Measurements from ENCODE around the gene SRRD.
A peak's percentile ranks its signal among the peaks of the same experiment; 100 is the strongest.

SRRD gene

DNA sequence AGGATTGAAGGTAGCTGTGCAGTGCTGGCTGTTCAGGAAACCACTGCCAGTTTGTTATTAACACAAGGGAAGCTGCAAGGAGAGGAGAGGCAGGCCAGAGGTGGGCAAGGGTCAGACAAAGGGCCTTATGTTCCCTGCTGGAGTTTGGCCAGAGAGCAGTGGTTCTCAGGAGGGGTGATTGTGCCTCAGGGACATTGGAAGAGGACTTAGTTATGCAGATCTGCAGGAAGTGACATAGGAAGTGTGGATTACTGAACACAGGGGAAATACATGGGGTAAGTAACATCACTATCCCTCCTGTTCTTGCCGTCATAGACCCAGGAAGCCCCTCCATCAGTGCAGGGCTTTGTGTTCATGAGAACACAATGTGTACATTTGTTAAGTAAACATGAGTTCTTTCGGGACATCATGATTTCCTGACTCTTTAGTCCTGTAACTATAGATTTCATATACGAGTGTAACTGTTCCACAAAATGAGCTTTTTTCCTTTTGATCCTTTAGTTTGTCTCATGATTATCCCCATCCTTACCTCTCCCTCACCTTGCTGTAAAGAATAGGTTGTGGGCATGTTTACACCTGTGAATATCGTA, 5.9 kb downstream of the SRRD start:
- H3K9me3 ChIP-seq (ENCODE audit: insufficient read depth, low read length, severe bottlenecking) = no peaks in the 10 kb centered on the region
- H3K4me1 ChIP-seq (ENCODE audit: insufficient read depth, low read length) = peaks cover 57% of the 10 kb centered on the region
- H3K36me3 ChIP-seq (ENCODE audit: insufficient read depth, low read length) = peaks cover 77% of the 10 kb centered on the region
- no peaks in the 10 kb centered on the region for H3K27me3 ChIP-seq (ENCODE audit: insufficient read depth, low read length, poor library complexity)
- H3K4me3 ChIP-seq (ENCODE audit: low read depth in 1 of 2, low read length in 2 of 2) = no peak overlapping the region
- TF ChIP-seq, protein P1, sequence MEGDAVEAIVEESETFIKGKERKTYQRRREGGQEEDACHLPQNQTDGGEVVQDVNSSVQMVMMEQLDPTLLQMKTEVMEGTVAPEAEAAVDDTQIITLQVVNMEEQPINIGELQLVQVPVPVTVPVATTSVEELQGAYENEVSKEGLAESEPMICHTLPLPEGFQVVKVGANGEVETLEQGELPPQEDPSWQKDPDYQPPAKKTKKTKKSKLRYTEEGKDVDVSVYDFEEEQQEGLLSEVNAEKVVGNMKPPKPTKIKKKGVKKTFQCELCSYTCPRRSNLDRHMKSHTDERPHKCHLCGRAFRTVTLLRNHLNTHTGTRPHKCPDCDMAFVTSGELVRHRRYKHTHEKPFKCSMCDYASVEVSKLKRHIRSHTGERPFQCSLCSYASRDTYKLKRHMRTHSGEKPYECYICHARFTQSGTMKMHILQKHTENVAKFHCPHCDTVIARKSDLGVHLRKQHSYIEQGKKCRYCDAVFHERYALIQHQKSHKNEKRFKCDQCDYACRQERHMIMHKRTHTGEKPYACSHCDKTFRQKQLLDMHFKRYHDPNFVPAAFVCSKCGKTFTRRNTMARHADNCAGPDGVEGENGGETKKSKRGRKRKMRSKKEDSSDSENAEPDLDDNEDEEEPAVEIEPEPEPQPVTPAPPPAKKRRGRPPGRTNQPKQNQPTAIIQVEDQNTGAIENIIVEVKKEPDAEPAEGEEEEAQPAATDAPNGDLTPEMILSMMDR (IDR thresholded peaks at IDR 0.05; ENCODE audit: borderline replicate concordance, extremely low read depth, low read length, poor library complexity, severe bottlenecking) = no peak
- no peak for TF ChIP-seq EZH2 (IDR thresholded peaks at IDR 0.05; ENCODE audit: borderline replicate concordance, low read depth, low read length, severe bottlenecking)
- no peak overlapping the region for H3K4me2 ChIP-seq (ENCODE audit: insufficient read depth, low read length)
- H2AFZ ChIP-seq (ENCODE audit: low read depth, low read length) = no peak overlapping the region
- DNase-seq (no peak), ATAC-seq (ENCODE audit: insufficient read depth, low read depth) (no peak)
- no peak overlapping the region for H3K9ac ChIP-seq (ENCODE audit: low read depth, low read length)
- H4K20me1 ChIP-seq (ENCODE audit: insufficient read depth, low read length) = no peaks in the 10 kb centered on the region; the same call in 1 of the 2 replicates
- peak overlapping the region; percentile 70 for H3K27ac ChIP-seq (ENCODE audit: low read length)
- peaks cover 32% of the 10 kb centered on the region for H3K79me2 ChIP-seq (ENCODE audit: insufficient read depth, low read length)

DNA sequence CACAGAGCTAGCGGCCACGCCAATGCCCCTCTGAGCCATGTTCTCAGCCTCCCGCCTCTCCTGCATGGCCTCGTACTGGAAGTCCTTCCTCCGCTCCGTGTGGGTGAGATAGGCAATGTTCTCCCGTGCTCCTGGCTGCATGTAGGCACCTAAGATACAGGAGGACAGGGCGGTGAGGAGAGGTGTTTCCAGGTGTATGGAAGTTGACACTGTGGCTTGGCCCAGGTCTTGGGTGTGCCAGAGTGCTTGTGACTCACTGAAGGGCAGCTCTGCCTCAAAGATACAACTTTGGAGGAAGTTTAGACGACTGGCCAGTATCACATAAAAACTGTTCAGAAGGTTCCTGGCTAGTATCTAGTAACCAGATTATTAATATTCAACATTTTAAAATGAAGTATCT, 8.5 kb downstream of the SRRD start:
- ATAC-seq (ENCODE audit: insufficient read depth, low read depth) = no peak
- DNase-seq = no peak
- no peak overlapping the region for H3K4me3 ChIP-seq (ENCODE audit: low read depth in 1 of 2, low read length in 2 of 2)
- no peak overlapping the region for H3K4me2 ChIP-seq (ENCODE audit: insufficient read depth, low read length)
- H2AFZ ChIP-seq (ENCODE audit: low read depth, low read length) = no peak overlapping the region
- TF ChIP-seq, protein P1 (IDR thresholded peaks at IDR 0.05; ENCODE audit: borderline replicate concordance, extremely low read depth, low read length, poor library complexity, severe bottlenecking) = no peak
- TF ChIP-seq EZH2 (IDR thresholded peaks at IDR 0.05; ENCODE audit: borderline replicate concordance, low read depth, low read length, severe bottlenecking) = no peak
- no peak overlapping the region for H3K9ac ChIP-seq (ENCODE audit: low read depth, low read length)
- H3K4me1 ChIP-seq (ENCODE audit: insufficient read depth, low read length) = peaks cover 31% of the 10 kb centered on the region
- peaks cover 10% of the 10 kb centered on the region; the same call in 1 of the 2 replicates for H3K79me2 ChIP-seq (ENCODE audit: insufficient read depth, low read length)
- no peak overlapping the region for H3K27ac ChIP-seq (ENCODE audit: low read length)
- peaks cover 95% of the 10 kb centered on the region for H3K36me3 ChIP-seq (ENCODE audit: insufficient read depth, low read length)
- H3K9me3 ChIP-seq (ENCODE audit: insufficient read depth, low read length, severe bottlenecking) = no peaks in the 10 kb centered on the region
- no peaks in the 10 kb centered on the region for H3K27me3 ChIP-seq (ENCODE audit: insufficient read depth, low read length, poor library complexity)
- peaks cover 8% of the 10 kb centered on the region; the same call in 1 of the 2 replicates for H4K20me1 ChIP-seq (ENCODE audit: insufficient read depth, low read length)

DNA sequence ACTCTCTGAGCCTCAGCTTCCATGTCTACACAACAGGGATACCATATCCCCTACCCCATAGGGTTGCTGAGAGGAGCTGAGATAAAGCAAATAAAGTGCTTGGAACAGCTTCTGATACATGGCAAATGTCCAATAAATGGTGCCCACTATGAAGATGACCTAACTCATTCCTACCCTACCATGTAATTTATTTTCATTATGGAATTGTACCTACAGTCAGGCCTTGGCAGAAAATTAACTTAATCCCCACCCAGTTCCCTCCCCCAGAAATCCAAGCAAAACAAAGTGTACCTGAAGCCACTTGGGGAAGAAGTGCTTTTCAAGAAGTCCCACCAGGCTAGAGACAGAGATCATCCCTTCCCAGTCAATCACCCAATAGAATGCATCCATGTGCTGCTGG, 10.8 kb downstream of the SRRD start:
- Histone ChIP-seq H3K4me1 (ENCODE audit: insufficient read depth, low read length) (peaks cover 8% of the 10 kb centered on the region; the same call in 1 of the 2 replicates), H3K9ac (ENCODE audit: low read depth, low read length) (no peak overlapping the region), H2AFZ (ENCODE audit: low read depth, low read length) (no peak overlapping the region), H3K27me3 (ENCODE audit: insufficient read depth, low read length, poor library complexity) (no peaks in the 10 kb centered on the region), H3K9me3 (ENCODE audit: insufficient read depth, low read length, severe bottlenecking) (no peaks in the 10 kb centered on the region), H3K36me3 (ENCODE audit: insufficient read depth, low read length) (peaks cover 91% of the 10 kb centered on the region), H3K27ac (ENCODE audit: low read length) (no peak overlapping the region), H3K4me3 (ENCODE audit: low read depth in 1 of 2, low read length in 2 of 2) (no peak overlapping the region), H3K4me2 (ENCODE audit: insufficient read depth, low read length) (no peak overlapping the region), H4K20me1 (ENCODE audit: insufficient read depth, low read length) (peaks cover 10% of the 10 kb centered on the region; the same call in 1 of the 2 replicates), H3K79me2 (ENCODE audit: insufficient read depth, low read length) (peaks cover 14% of the 10 kb centered on the region; the same call in 1 of the 2 replicates)
- ATAC-seq (ENCODE audit: insufficient read depth, low read depth) (no peak), DNase-seq (no peak)
- TF ChIP-seq EZH2 (IDR thresholded peaks at IDR 0.05; ENCODE audit: borderline replicate concordance, low read depth, low read length, severe bottlenecking) = no peak
- TF ChIP-seq, protein P1 (IDR thresholded peaks at IDR 0.05; ENCODE audit: borderline replicate concordance, extremely low read depth, low read length, poor library complexity, severe bottlenecking) = no peak
